CD4-positive, alpha-beta T cell treated with Interleukin-6 for 4 hours (primary cell): ENCODE measurements around the gene MGAT4B.
"Not testable (repeated sequence)": the region's sequence is repeated elsewhere in the genome, so short reads cannot be mapped to it uniquely, and the experiment has no call there.

ENCODE experiments used
- DNase-seq: peaks from one replicate; pipeline ENCODE4 v3.0.0-alpha.2; 2020; ENCODE audit warnings: mixed read lengths

The MGAT4B gene

DNA sequence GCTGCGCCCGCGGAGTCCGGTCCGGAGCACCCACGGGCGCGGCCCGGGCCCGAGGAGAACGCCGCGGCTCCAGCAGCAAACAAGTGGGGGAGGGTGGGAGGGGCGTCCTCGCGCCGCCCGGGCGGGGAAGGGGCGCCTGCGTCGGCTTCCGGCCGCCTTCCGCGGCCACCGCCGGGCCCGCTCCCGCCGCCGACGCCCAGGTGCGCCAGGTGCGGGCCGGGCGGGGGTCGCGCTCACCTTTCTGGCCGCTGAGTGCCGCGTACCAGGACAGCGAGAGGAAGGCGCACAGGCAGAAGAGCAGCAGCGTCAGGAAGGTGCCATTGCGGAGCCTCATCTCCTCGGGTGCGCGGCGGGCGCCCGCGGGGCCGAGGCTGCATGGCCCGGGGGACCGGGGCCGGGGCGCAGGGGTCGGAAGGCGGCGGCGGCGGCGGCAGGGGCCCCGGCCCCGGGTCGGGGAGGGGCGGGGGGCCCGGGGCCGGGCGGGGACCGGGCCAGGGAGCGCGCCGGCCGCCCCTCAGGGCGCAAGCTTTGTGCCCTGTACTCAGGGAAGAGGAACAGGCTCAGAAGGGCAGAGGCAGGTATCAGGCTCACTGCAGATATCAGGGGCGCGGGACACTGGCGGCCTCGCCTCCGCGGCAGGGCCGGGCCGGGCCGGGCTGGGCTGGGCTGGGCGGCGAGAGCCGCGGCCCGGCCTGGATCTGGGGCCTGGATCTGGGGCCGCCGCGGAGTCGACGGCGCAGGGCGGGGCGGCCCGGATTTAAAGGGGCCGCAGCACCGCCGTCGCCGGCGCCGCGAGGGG, at the start of gene MGAT4B:
TSS of gene MGAT4B (minus strand) at position 617 of the 799 bp plus-strand sequence. CDS start at position 334, 283 bp downstream.
- DNase-seq, result peak; percentile 70

DNA sequence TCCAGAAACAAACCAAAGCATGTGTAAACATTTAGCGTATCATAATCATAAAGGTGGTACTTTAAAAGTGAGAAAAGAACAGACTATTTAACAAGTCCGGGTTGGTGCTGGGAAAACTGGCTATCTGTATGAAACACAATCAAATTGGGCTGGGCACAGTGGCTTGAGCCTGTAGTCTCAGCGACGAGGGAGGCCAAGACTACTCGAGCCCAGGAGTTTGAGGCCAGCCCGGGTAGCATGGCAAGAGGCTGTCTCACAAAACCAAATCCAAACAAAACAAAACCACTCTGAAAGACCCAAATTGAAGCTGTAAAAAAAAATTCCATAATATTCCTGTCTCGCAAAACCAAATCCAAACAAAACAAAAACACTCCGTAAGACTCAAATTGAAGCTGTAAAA, 47.7 kb upstream of the MGAT4B start:
- DNase-seq, result no peak

DNA sequence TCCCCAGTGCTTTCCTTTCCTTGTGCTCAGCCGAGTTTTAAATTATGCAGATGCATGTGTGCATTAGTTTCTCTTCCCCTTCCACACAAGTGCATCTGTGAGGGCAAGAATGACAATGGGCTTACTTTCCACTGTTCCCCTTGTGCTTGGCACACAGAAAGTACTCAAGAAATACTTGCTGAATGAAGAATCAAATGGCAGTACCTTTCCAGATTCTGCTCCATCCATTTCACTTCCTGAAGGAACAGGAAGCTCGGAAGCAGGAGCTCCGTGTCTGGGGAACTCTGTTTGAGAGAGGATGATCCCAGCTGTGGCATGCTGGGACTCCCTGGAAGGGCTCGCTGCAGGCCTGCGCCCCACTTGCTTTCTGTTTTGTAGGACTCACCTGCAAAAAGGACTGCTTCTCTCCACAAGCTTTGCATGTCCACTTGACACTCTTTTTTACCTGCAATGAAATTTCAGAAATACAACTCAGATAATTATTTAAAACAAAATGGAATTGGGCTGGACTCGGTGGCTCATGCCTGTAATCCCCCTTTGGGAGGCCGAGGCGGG, 46.4 kb upstream of the MGAT4B start:
- DNase-seq, result no peak

DNA sequence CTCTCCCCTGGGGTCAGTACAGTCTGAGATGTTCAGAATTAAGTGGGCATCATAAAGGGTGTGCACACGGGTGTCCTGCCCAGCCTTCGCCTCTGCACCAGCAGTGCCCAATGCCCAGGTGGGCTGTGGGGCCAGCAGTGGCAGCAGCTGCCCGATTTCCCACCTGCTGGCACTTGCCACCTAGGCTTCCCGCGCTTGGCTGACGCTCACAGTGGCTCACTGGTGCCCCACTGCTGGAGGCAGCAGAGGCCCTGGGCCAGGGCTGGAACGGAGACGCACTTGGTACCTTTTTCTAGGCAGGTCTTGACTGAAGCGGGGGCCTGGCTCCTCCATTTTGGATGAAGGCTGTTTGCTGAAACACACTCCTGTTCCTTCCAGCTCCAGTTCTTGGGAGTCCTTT, 35.0 kb upstream of the MGAT4B start:
- no peak for DNase-seq

DNA sequence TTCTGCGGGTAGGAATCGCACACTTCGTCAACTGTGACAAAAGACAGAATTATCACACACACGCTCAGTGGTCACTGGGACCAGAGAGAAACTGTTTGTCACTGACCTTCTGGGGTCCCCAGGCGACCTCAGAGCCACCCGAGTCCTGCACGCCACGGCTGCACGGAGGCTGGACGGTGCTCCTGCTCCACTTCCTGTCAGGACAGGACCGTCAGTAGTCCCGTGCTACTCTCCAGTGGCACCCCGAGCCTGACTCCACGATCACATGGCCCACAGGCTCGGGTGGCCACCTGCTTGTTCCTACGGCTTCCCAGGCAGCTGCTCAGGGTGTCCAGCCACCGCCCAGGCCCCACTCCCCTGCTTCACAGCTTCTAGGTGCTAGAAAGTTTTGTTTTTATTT, 34.1 kb upstream of the MGAT4B start:
- no peak for DNase-seq

DNA sequence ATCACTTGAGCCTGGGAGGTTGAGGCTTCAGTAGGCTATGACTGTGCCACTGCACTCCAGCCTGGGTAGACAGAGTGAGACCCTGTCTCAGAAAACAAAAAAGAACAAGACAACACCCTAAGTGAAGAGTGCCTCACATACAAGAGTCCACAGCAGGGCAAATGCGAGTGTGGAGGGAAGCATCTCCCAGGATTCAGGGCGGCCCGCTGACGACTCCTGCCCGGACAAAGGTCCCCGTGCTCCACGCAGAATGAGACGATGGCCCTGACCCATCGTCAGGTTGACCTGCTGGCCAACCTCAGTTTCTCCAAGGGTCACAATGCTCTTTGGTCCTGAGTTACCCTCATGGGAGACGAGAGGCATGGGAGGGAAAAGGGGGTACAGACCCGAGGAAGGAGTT, 33.7 kb upstream of the MGAT4B start:
- no peak for DNase-seq

DNA sequence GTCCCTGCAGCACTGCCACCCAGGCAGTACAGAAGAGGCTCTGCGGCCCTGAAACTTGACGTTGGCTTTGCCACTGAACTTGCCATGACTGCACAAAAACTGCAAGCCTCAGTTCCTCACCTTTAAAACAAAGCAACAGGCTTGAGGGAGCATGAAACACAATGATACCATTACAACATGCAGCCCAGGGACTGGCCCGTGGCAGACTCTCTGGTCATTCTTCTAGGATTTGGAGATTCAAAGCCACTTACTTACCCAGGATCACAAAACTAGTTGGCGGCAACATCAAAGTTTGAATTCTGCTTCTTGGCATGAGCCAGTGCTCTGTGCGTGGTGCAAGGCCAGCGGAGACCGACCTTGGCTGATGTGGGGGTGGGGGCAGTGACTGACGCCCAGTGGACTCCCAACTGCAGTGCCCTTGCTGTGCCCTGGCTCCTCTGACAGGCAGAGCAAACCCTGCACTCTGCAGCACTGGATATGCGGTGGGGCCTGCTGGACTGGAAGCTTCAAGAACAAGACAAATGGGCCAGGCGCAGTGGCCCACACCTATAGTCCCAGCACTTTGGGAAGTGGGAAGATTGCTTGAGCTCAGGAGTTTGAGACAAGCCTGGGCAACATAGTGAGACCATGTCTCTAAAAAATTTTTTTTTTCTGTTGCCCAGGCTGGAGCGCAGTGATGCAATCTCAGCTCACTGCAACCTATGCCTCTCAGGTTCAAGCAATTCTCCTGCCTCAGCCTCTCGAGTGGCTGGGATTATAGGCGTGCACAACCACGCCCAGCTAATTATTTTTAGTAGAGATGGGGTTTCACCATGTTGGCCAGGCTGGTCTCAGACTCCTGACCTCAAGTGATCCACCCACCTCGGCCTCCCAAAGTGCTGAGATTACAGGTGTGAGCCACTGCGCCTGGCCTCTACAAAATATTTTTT, 32.9 kb upstream of the MGAT4B start:
- no peak for DNase-seq

DNA sequence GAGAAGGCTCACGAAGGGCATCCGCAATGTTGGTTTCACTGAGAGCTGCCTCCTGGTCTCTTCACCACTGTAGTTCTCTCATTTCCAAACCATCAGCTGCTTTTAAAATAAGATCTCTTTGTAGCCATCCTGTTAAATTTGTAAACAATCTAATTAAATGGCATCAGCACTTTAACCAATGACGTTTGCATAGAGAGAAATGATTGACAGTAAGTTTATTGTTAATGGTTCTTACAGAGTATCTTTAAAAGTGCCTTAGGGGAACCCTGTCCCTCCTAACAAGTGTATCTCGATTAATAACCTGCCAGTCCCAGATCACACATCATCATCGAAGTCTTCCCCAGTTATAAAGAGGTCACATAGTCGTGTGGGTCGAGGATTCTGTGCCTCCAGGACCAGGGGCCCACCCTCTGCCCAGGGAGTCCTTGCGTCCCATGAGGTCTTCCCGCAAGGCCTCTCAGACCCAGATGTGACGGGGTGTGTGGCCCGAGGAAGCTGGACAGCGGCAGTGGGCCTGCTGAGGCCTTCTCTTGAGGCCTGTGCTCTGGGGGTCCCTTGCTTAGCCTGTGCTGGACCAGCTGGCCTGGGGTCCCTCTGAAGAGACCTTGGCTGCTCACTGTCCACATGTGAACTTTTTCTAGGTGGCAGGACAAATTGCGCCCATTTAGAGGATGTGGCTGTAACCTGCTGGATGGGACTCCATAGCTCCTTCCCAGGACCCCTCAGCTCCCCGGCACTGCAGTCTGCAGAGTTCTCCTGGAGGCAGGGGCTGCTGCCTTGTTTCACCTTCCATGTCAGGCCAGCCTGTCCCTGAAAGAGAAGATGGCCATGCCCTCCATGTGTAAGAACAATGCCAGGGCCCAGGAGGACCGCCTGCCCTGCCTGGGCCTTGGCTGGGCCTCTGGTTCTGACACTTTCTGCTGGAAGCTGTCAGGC, 30.7 kb upstream of the MGAT4B start:
- DNase-seq, result no peak

DNA sequence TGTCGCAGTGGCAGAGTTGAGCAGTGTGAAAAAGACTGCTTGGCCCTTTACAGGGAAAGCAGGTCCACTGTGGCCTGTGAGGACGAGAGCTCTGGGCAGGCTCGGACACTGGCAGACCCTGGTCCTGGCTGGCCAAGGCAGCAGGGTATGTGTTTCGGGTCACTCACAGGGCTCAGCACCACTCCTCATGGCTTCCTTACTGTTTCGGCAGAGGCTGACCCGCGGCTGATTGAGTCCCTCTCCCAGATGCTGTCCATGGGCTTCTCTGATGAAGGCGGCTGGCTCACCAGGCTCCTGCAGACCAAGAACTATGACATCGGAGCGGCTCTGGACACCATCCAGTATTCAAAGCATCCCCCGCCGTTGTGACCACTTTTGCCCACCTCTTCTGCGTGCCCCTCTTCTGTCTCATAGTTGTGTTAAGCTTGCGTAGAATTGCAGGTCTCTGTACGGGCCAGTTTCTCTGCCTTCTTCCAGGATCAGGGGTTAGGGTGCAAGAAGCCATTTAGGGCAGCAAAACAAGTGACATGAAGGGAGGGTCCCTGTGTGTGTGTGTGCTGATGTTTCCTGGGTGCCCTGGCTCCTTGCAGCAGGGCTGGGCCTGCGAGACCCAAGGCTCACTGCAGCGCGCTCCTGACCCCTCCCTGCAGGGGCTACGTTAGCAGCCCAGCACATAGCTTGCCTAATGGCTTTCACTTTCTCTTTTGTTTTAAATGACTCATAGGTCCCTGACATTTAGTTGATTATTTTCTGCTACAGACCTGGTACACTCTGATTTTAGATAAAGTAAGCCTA, 29.8 kb upstream of the MGAT4B start:
- DNase-seq, result peak; percentile 75

DNA sequence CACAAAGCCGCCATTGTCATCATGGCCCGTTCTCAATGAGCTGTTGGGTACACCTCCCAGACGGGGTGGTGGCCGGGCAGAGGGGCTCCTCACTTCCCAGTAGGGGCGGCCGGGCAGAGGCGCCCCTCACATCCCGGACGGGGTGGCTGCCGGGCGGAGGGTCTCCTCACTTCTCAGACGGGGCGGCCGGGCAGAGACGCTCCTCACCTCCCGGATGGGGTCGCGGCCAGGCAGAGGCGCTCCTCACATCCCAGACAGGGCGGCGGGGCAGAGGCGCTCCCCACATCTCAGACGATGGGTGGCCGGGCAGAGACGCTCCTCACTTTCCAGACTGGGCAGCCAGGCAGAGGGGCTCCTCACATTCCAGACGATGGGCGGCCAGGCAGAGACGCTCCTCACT, 28.2 kb upstream of the MGAT4B start:
- DNase-seq, result not testable (repeated sequence)

DNA sequence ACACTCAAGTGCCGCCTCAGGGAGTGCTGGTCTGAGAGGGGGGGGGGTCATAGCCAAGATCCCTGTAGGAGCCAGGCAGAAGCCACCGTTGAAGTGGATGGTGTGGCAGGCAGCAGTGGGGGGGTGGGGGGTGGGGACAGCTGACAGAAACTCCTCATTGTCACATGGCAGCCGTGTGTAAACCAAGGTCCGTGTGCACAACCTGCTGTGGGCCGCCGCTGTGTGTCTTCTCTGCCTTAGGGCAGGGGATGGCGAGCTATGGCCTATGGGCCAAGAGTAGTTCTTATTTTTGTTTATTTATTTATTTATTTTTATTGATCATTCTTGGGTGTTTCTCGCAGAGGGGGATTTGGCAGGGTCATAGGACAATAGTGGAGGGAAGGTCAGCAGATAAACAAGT, 27.5 kb upstream of the MGAT4B start:
- no peak for DNase-seq

DNA sequence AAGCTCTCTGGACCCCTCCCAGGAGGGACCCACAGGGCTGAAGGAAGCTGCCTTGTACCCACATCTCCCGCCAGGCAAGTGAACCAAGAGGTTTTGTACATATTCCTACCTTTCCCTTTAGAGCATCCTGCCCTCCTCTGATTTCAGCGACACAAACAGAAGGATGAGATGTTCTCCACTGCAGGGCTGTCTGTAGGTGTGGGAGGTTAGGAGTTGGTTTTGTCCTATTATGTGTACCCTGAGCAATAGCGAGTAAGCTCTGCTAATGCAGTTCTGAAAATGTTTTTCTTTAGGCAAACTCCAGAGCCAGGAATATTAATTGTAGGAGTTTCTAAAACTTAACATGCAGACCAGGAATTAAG, 27.0 kb upstream of the MGAT4B start:
- no peak for DNase-seq

DNA sequence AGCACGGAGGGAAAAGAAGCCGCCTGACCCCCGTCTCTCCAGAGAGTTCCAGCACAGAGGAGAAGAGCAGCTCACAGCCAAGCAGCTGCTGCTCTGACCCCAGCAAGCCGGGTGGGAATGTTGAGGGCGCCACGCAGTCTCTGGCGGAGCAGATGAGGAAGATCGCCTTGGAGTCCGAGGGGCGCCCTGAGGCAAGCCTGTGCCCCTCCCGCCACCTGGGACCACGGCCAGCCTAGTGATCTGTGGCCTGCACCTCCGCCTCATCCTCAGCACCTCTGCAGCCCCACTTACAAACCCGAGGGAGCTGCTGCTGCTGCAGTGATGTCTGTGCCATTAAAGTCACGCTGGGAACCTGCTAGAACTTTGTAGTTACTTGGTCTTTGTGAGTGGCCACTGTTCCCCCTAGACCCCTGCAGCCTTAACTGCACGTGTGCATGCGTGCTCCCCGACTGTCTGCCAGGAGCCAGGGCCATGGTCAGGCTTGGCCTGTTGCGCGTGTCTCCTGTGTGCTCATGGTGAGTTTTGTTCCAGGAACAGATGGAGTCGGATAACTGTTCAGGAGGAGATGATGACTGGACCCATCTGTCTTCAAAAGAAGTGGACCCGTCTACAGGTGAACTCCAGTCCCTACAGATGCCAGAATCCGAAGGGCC, 26.5 kb upstream of the MGAT4B start:
- no peak for DNase-seq

DNA sequence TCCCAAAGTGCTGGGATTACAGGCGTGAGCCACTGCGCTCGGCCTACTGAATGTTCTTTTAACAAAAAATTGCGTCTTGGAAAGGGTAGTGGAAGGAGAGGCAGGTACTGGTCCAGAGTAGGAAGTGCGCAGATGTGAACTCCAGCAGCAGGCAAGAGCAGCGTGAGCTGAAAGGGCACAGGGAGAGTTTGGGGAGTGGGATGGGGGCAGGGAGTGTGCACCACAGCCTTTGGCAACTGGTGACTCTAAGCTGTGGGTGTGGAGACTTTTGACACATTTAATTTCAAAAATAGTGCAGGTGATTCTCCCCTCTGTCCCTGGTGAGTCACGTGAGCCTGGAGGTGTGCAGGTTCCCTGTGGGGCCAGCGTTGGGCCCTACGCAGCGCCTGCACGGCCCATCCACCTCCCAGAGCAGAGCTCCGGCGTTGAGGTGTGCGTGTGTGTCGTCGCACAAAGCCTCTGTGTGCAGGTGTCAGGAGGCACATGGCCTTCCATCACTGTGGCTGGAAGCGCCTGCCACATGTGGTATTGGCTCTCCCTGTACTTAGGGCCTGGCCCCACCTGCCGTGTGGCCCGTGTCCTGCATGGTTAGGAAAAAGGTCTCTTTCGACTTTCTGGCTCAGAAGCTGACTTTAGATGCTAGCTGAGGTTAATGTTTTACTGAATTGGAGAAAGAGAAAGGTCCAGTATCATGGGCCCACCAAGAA, 25.5 kb upstream of the MGAT4B start:
- DNase-seq, result no peak

DNA sequence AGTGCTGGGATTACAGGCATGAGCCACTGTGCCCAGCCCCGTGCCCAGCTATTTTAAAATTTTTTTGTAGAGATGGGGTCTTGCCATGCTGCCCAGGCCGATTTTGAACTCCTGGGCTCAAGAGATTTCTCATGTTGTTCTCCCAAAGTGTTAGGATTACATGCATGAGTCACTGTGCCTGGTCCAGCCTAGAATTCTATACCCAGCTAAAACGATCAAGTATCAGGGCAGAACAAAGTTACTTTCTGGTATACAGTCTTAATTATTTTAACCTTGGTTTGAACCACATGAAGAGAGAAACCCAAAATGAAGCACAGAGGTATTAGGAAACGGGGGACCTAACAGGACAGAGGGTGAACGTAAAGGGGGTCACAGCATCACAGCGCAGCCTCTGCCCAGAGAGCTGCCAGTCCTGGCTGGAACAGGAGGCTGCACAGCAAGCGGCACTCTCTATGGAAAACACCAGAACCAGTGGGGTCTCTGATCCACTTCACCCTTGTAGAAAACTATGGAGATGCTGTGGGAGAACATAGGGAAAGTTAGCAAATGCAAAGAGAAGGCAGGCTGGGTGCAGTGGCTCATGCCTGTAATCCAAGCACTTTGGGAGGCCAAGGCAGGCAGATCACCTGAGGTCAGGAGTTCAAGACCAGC, 24.3 kb upstream of the MGAT4B start:
- DNase-seq, result no peak

DNA sequence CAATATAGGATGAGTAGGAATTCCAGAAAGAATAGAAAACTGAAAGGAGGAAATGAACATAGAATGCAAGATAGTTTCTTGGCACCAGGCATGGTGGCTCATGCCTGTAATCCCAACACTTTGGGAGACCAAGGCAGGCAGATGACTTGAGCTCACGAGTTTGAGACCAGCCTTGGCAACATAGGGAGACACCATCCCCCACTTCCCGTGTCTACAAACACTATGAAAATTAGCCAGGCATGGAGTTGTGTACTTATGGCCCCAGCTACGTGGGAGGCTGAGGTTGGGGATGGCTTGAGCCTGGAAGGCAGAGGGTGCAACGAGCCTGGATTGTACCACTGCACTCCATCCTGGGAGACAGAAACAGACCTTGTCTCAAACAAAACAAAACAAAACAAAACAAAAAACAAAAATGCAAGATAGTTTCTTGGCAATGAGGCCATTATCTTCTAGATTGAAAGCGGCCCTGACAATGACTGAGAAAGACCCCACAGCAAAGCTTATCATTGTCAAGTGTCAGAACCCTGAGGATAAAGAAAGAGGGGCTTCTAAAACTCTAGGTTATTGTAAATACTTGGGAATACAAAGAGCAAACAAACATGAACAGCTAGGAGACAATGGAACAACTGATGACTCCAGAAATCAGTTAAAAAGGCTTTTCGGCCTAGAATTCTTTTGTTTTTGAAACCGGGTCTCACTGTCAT, 23.2 kb upstream of the MGAT4B start:
- no peak for DNase-seq

DNA sequence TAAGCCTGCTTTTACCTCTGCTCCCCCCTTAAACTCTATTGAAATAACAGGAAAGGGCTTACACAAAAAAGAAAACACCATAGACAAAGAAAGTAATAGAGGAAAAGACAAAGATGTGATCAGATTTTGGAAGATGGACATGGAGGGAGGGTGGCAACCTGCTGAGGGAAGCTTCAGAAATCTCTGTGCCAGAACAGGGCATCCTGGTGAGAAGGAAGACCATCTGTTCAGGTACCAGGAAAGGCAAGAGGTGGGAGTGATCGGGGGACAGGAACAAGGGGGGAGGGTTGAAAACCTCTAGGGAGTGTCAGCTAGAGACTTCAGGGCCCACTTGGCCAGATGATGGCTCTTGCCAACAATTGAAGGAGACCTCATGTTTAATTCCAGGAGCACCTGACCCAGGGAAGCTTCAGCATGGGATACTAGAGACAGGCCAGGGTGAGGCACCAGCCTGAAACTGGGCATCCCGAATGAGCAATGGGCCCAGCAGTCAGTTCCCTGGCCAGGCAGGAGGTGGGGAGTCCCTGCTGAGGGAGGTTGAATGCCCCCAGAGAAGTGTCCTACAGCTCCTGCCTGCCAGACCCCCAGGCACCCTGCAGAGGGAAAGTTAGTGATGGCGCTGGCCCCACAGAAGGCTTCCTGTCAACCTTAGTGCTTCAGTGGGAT, 22.2 kb upstream of the MGAT4B start:
- DNase-seq, result no peak

DNA sequence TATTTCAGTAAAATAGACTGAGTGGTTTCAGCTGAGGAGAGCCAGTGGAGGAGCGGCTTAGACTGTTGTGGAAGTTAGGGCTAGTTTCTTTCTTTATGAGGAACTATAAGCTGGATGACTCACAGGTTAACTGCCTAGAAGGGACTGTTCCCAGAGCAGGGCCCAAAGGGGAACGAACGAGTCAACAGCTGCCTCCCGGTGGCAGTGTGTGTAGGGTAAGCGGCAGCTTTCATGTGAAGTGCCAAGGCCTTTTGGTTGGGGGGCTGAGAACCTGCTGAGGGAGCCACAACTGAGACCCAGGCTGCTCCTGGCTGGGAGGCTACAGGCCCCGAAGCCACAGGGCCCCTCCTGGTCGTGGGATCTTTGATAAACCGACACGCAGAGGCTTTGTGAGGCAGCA, 21.0 kb upstream of the MGAT4B start:
- DNase-seq, result peak; percentile 17
